MM.1S (cell line): Measurements from ENCODE around the gene HOXB5.

Experiments used
- DNase-seq: peaks from one replicate; pipeline ENCODE4 v3.0.0-alpha.2; 2015
- H2AFZ ChIP-seq: fragments of 300-600 bp; sonication (generic); 2 replicates; pipeline ENCODE4 v1.6.0; 2016; ENCODE audit warnings: antibody characterized with exemption, low read length
- H3F3A ChIP-seq: fragments of 300-600 bp; sonication (generic); 2 replicates; pipeline ENCODE4 v1.6.1; 2016; ENCODE audit warnings: mild to moderate bottlenecking, antibody characterized with exemption, low read length, moderate library complexity, mixed read lengths; ENCODE audit not compliant: insufficient read depth
- H3K27ac ChIP-seq: fragments of 300-600 bp; sonication (generic); 2 replicates; pipeline ENCODE4 v1.5.1; 2016; ENCODE audit warnings: mild to moderate bottlenecking, low read length
- H3K27me3 ChIP-seq: fragments of 300-600 bp; sonication (generic); replicated peaks from 2 replicates; pipeline ENCODE4 v1.6.0; 2016; ENCODE audit warnings: low read length; ENCODE audit not compliant: insufficient read depth
- H3K36me3 ChIP-seq: fragments of 300-600 bp; sonication (generic); replicated peaks from 2 replicates; pipeline ENCODE4 v1.6.1; 2016; ENCODE audit warnings: mild to moderate bottlenecking, low read length, mixed read lengths; ENCODE audit not compliant: insufficient read depth
- H3K4me1 ChIP-seq: fragments of 300-600 bp; sonication (generic); 2 replicates; pipeline ENCODE4 v1.6.1; 2016; ENCODE audit warnings: low read length, mixed read lengths
- H3K4me2 ChIP-seq: fragments of 300-600 bp; sonication (generic); 2 replicates; pipeline ENCODE4 v1.6.0; 2016; ENCODE audit warnings: low read depth, low read length
- H3K4me3 ChIP-seq: fragments of 300-600 bp; sonication (generic); 2 replicates; pipeline ENCODE4 v1.5.1; 2016; ENCODE audit warnings: low read length, mixed read lengths
- H3K79me2 ChIP-seq: fragments of 300-600 bp; sonication (generic); 2 replicates; pipeline ENCODE4 v1.6.1; 2016; ENCODE audit warnings: mixed run types, low read length, mixed read lengths
- H3K9ac ChIP-seq: fragments of 300-600 bp; sonication (generic); 2 replicates; pipeline ENCODE4 v1.6.1; 2016; ENCODE audit warnings: low read length, mixed read lengths
- H3K9me2 ChIP-seq: fragments of 300-600 bp; sonication (generic); replicated peaks from 2 replicates; pipeline ENCODE4 v1.6.1; 2016; ENCODE audit warnings: mild to moderate bottlenecking, low read length, mixed read lengths; ENCODE audit not compliant: insufficient read depth
- H3K9me3 ChIP-seq: fragments of 300-600 bp; sonication (generic); replicated peaks from 2 replicates; pipeline ENCODE4 v1.6.1; 2016; ENCODE audit warnings: mild to moderate bottlenecking, low read length, mixed read lengths; ENCODE audit not compliant: insufficient read depth
- H4K20me1 ChIP-seq: fragments of 300-600 bp; sonication (generic); 2 replicates; pipeline ENCODE4 v1.6.1; 2016; ENCODE audit warnings: mild to moderate bottlenecking, low read length, moderate library complexity, mixed read lengths; ENCODE audit not compliant: insufficient read depth
- EZH2 ChIP-seq: fragments of 300-600 bp; sonication (generic); optimal IDR thresholded peaks from 2 replicates; pipeline ENCODE3; 2017; ENCODE audit warnings: low read depth, mild to moderate bottlenecking, antibody characterized with exemption, low read length, mixed read lengths
- EZH2phosphoT487 ChIP-seq: fragments of 300-600 bp; sonication (generic); IDR thresholded peaks from 2 replicates; pipeline ENCODE4 v1.6.1; 2018; ENCODE audit warnings: antibody characterized with exemption, low read length
- TF ChIP-seq, protein P1 (sequence below): fragments of 300-600 bp; sonication (generic); IDR thresholded peaks from 2 replicates; pipeline ENCODE4 v1.5.1; 2016; ENCODE audit warnings: antibody characterized with exemption, low read length, mixed read lengths

The HOXB5 gene

DNA sequence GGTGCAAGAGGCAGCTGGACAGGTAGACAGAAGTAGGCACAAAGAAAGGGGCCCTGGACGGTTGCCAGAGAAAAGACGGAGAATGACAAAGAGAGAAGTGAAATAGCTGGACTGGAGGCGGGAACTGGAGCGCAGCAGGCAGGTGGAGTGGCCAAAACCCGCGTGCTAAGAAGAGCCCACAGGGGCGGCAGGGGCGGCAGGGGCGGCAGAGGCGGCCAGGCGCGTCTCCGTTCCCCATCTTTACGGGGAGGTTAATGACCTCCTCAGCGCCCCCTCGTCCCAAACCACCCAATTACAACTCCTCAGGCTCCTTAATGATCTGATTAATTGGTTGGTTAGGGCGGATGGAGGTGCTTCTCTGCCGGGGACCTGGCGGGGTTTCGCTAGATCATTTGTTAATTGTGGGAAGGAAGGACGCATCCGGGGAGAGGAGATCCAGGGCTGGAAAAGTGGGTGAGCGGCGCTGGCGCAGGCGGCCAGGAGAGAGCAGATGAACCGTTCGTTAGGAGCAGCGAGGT, 48.0 kb upstream of the HOXB5 start:
- TF ChIP-seq, protein P1, sequence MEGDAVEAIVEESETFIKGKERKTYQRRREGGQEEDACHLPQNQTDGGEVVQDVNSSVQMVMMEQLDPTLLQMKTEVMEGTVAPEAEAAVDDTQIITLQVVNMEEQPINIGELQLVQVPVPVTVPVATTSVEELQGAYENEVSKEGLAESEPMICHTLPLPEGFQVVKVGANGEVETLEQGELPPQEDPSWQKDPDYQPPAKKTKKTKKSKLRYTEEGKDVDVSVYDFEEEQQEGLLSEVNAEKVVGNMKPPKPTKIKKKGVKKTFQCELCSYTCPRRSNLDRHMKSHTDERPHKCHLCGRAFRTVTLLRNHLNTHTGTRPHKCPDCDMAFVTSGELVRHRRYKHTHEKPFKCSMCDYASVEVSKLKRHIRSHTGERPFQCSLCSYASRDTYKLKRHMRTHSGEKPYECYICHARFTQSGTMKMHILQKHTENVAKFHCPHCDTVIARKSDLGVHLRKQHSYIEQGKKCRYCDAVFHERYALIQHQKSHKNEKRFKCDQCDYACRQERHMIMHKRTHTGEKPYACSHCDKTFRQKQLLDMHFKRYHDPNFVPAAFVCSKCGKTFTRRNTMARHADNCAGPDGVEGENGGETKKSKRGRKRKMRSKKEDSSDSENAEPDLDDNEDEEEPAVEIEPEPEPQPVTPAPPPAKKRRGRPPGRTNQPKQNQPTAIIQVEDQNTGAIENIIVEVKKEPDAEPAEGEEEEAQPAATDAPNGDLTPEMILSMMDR = no peak
- TF ChIP-seq EZH2phosphoT487 = no peak
- TF ChIP-seq EZH2 = no peak
- peaks cover 44% of the 10 kb centered on the region for H3K27me3 ChIP-seq
- no peak overlapping the region for H2AFZ ChIP-seq

GRCh38 chr17:48640858-48641180, 47.2 kb upstream of the HOXB5 start:
- Histone ChIP-seq H3K9ac (no peak overlapping the region), H3K36me3 (no peaks in the 10 kb centered on the region), H3K9me2 (no peaks in the 10 kb centered on the region), H2AFZ (no peak overlapping the region), H3K79me2 (no peaks in the 10 kb centered on the region), H3K4me3 (no peak overlapping the region), H3K9me3 (no peaks in the 10 kb centered on the region), H3F3A (no peaks in the 10 kb centered on the region), H3K4me1 (peaks cover 4% of the 10 kb centered on the region; the same call in 1 of the 2 replicates), H3K27me3 (peaks cover 44% of the 10 kb centered on the region), H3K27ac (no peak overlapping the region), H4K20me1 (no peaks in the 10 kb centered on the region), H3K4me2 (no peak overlapping the region)
- DNase-seq = no peak
- TF ChIP-seq EZH2phosphoT487 (no peak), EZH2 (no peak)
- TF ChIP-seq, protein P1 = no peak

More for the DNA sequence above, 48.0 kb upstream of the HOXB5 start:
- peaks cover 4% of the 10 kb centered on the region; the same call in 1 of the 2 replicates for H3K4me1 ChIP-seq
- H3K9me2 ChIP-seq = no peaks in the 10 kb centered on the region
- no peaks in the 10 kb centered on the region for H3F3A ChIP-seq
- H3K4me2 ChIP-seq = no peak overlapping the region
- H3K79me2 ChIP-seq = no peaks in the 10 kb centered on the region
- no peak overlapping the region for H3K9ac ChIP-seq
- H3K27ac ChIP-seq = no peak overlapping the region
- H4K20me1 ChIP-seq = no peaks in the 10 kb centered on the region
- no peaks in the 10 kb centered on the region for H3K36me3 ChIP-seq
- H3K4me3 ChIP-seq = no peak overlapping the region
- H3K9me3 ChIP-seq = no peaks in the 10 kb centered on the region
- DNase-seq = no peak

DNA sequence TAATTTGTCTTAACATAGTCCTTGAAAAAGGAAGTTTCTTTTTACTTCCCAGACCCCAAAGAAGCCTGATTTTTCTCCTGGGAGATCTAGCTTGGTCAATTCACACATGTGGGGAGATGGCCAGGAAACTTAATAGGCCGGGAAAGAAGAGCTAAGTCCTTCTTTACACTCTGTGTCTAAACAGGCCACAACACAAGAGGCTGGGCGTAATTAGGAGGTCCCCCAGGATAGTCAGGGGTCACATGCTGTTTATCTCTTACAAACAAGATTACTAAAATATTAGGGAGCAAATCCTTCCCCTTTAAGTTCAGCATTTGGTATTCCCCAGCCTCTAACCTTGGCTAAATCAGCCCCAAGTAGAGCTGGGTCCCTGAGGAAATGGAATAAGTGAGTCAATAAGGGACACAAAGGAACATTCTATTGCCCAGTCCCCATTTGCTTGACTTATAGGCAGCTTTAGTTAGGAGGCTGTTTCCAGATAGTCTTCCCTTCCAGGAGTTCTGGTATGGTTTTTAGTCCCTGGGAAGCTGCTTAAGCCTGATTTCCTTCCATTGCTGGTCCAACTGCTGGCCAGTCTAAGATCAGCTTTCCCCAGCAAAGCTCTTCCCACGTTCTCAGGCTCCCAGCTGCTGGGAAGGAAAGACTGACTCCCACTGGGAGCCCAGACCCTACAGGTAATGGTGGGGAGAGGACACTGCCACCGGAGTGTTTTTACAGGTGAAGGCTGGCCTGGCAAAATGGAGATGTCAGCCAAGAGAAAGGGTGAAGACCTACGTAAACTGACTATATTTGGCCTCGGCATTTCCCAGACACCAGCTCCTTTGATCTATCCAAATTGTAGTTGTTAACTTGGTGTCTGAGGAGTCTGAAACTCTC, 46.6 kb upstream of the HOXB5 start:
- H2AFZ ChIP-seq = no peak overlapping the region
- H3K9me3 ChIP-seq = no peaks in the 10 kb centered on the region
- no peak for TF ChIP-seq EZH2
- TF ChIP-seq, protein P1 = no peak
- TF ChIP-seq EZH2phosphoT487 = no peak
- no peak overlapping the region for H3K4me3 ChIP-seq
- no peak overlapping the region for H3K4me2 ChIP-seq
- no peaks in the 10 kb centered on the region for H3K79me2 ChIP-seq
- H3K36me3 ChIP-seq = no peaks in the 10 kb centered on the region
- H3K9me2 ChIP-seq = no peaks in the 10 kb centered on the region
- no peak overlapping the region for H3K27ac ChIP-seq
- peaks cover 4% of the 10 kb centered on the region; the same call in 1 of the 2 replicates for H3K4me1 ChIP-seq
- H3K9ac ChIP-seq = no peak overlapping the region
- no peak for DNase-seq
- no peaks in the 10 kb centered on the region for H3F3A ChIP-seq
- H4K20me1 ChIP-seq = no peaks in the 10 kb centered on the region
- H3K27me3 ChIP-seq = peaks cover 44% of the 10 kb centered on the region
